Tibial artery (tissue), 4 donors: ENCODE measurements around the gene CEP41.

Experiments used
- DNase-seq, 2 donors: peaks; one replicate each; pipeline ENCODE4 v3.0.0-alpha.2; 2019
- H3K27ac ChIP-seq, 2 donors: fragments of 200-600 bp; sonication (generic) in 1 of 2; 1 replicate in 1 of 2; 2 replicates in 1 of 2; pipeline ENCODE4 v1.5.1; 2018 to 2019; ENCODE audit warnings: mild to moderate bottlenecking in 1 of 2
- H3K27me3 ChIP-seq, 2 donors: fragments of 200-600 bp; sonication (generic) in 1 of 2; one replicate each; pipeline versions ENCODE4 v1.5.1 to v1.6.0; 2016 to 2019
- H3K36me3 ChIP-seq, 3 donors: fragments of 200-600 bp; sonication (generic) in 2 of 3; one replicate each; pipeline ENCODE4 v1.5.1; 2016 to 2019; ENCODE audit warnings: mild to moderate bottlenecking in 2 of 3
- H3K4me1 ChIP-seq, 4 donors: fragments of 200-600 bp; sonication (generic) in 2 of 4; 1 replicate in 3 of 4; 2 replicates in 1 of 4; pipeline ENCODE4 v1.5.1; 2016 to 2019
- H3K4me3 ChIP-seq, 2 donors: fragments of 200-600 bp; sonication (generic) in 1 of 2; 1 replicate in 1 of 2; 2 replicates in 1 of 2; pipeline ENCODE4 v1.5.1; 2018 to 2019; ENCODE audit warnings: mild to moderate bottlenecking in 2 of 2
- H3K9me3 ChIP-seq, 3 donors: fragments of 200-600 bp; sonication (generic) in 1 of 3; one replicate each; pipeline ENCODE4 v1.5.1; 2016 to 2019
- CTCF ChIP-seq, 2 experiments: fragments of 200-600 bp in 1 of 2; fragments of 450-650 bp in 1 of 2; IDR thresholded peaks; one replicate each; pipeline ENCODE4 v1.5.1; 2017 to 2019; ENCODE audit warnings: antibody characterized with exemption in 2 of 2, mild to moderate bottlenecking in 1 of 2, moderate library complexity in 1 of 2
- intact Hi-C: fragments of 100-400 bp; cut with DNase I; formaldehyde crosslinking; loops from one replicate; pipeline ENCODE4 v1.15.0; 2023; ENCODE audit warnings: low total_unique reads

The CEP41 gene

GRCh38 chr7:130387628-130388403, 53.0 kb downstream of the CEP41 start:
- intact Hi-C loops, result no loop called here
- no peak overlapping the region for H3K4me3 ChIP-seq
- no peak for DNase-seq
- no peak overlapping the region for H3K27ac ChIP-seq
- TF ChIP-seq CTCF (IDR thresholded peaks at IDR 0.05), result no peak
- no peaks in the 10 kb centered on the region for H3K27me3 ChIP-seq
- no peaks in the 10 kb centered on the region for H3K9me3 ChIP-seq
- peaks cover 0 to 14% (median 4%) of the 10 kb centered on the region in 4 donors for H3K4me1 ChIP-seq
- no peaks in the 10 kb centered on the region for H3K36me3 ChIP-seq

- H3K27me3 ChIP-seq, result no peaks in the 10 kb centered on the region
- intact Hi-C loops, result no loop called here
- H3K4me3 ChIP-seq, result no peak overlapping the region
- no peak for TF ChIP-seq CTCF (IDR thresholded peaks at IDR 0.05)
- no peak for DNase-seq
- H3K4me1 ChIP-seq, result peaks cover 0 to 9% (median under 1%) of the 10 kb centered on the region in 4 donors
- H3K27ac ChIP-seq, result no peak overlapping the region
- H3K9me3 ChIP-seq, result no peaks in the 10 kb centered on the region
- no peaks in the 10 kb centered on the region for H3K36me3 ChIP-seq
Observed at GRCh38 chr7:130387306-130387627, 53.5 kb downstream of the CEP41 start.

DNA sequence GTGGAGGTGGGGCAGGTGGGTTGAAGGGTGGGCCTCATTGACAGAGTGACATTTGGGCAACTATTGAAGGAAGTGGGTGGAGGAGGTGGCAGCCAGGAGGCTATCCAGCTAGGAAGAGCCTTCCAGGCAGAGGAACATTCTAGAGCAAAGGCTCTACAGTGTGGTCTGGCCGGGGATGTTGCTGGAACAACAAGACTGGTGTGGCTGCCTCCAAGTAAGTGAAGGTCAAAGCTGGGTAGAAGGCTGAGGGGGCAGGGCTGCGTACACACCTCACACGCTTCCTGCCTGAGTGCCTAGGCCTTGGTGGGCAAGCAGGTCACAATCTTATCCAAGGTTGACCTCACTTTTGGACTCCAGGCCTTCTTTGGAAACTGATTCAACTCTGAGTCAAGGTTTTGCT, 53.9 kb downstream of the CEP41 start:
- H3K27me3 ChIP-seq, result no peaks in the 10 kb centered on the region
- no peak for TF ChIP-seq CTCF (IDR thresholded peaks at IDR 0.05)
- no peak overlapping the region for H3K27ac ChIP-seq
- H3K4me1 ChIP-seq, result peaks cover 0 to 5% (median 0%) of the 10 kb centered on the region in 4 donors
- H3K36me3 ChIP-seq, result no peaks in the 10 kb centered on the region
- H3K9me3 ChIP-seq, result no peaks in the 10 kb centered on the region
- intact Hi-C loops, result no loop called here
- H3K4me3 ChIP-seq, result no peak overlapping the region
- no peak for DNase-seq

DNA sequence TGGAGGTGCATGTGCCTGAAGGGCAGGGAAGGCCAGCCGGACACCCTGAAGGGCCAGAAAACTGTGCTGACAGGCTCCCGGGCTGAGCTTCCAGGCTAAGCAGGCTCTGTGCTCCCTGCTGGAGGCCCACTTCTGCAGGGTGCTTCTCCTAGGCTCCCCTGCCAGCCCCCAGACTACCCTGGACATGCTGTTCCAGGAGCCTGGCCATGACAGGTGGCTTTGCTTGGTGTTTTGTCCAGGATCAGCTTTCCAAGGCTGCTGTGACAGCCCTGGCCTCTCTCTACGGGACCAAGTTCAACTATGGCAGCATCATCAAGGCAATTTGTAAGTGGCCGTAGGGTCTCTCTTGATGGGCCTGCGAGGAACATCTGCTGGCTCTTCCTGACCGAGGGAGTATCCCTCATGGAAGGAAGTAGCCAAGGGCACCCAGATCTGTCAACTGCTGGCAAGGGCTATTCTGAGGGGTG, 55.2 kb downstream of the CEP41 start:
- Histone ChIP-seq H3K36me3 (no peaks in the 10 kb centered on the region), H3K27ac (no peak overlapping the region), H3K9me3 (no peaks in the 10 kb centered on the region), H3K4me1 (peaks cover 0 to 4% (median under 1%) of the 10 kb centered on the region in 4 donors), H3K27me3 (no peaks in the 10 kb centered on the region), H3K4me3 (no peak overlapping the region)
- no peak for TF ChIP-seq CTCF (IDR thresholded peaks at IDR 0.05)
- no peak for DNase-seq
- intact Hi-C loops, result no loop called here

DNA sequence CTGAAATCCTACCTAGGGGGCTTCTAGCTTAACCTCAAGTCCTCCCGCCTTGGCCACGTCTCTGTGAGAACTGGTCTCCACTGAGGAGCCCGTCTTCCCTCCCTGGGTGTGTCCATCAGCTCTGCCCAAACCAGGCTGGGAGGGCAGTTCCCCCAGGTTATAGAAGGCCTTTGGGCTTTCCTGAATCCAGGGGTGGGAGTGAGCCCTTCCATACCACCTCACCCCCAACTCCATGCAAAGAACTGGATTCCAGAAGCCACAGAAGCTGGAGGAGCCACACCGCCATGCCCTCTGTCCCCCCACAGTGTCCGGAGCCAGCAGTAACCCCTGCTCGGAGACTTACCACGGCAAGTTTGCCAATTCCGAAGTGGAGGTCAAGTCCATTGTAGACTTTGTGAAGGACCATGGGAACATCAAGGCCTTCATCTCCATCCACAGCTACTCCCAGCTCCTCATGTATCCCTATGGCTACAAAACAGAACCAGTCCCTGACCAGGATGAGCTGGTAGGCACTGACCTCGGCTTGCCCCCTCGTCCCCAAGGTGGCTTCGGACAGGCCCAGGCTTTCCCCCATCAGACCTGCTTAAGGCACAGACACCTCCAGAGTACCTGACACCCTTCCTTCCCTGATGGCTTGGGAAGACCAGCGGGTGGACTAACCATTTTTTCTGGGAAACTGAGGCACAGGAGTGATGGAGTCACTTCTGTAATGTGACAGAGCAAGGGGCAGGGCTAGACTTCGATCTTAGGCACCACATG, 55.8 kb downstream of the CEP41 start:
- no peak for TF ChIP-seq CTCF (IDR thresholded peaks at IDR 0.05)
- H3K4me3 ChIP-seq, result no peak overlapping the region
- no peak overlapping the region for H3K27ac ChIP-seq

More for the DNA sequence above, 55.8 kb downstream of the CEP41 start:
- intact Hi-C loops, result no loop called here
- no peaks in the 10 kb centered on the region for H3K36me3 ChIP-seq
- no peak for DNase-seq
- H3K27me3 ChIP-seq, result no peaks in the 10 kb centered on the region
- no peaks in the 10 kb centered on the region for H3K9me3 ChIP-seq
- peaks cover 0 to 10% (median 7%) of the 10 kb centered on the region in 4 donors for H3K4me1 ChIP-seq
